Fibroblast of lung (primary cell): ENCODE measurements around the gene CTNNA2.

Experiments used
- EZH2 ChIP-seq: IDR thresholded peaks from 2 replicates; pipeline ENCODE4 v1.5.1; 2012; ENCODE audit warnings: low read length, control low read depth, mild to moderate bottlenecking; ENCODE audit errors: missing control alignments
- TF ChIP-seq, protein P1 (sequence below), 2 donors: IDR thresholded peaks in 1 of 2; conservative IDR thresholded peaks in 1 of 2; 1 replicate in 1 of 2; 2 replicates in 1 of 2; pipeline ENCODE4 v1.5.1; 2011 to 2012; ENCODE audit warnings: low read length in 2 of 2, control low read depth in 1 of 2, inconsistent platforms in 1 of 2, low read depth in 1 of 2, mild to moderate bottlenecking in 1 of 2

DNA sequence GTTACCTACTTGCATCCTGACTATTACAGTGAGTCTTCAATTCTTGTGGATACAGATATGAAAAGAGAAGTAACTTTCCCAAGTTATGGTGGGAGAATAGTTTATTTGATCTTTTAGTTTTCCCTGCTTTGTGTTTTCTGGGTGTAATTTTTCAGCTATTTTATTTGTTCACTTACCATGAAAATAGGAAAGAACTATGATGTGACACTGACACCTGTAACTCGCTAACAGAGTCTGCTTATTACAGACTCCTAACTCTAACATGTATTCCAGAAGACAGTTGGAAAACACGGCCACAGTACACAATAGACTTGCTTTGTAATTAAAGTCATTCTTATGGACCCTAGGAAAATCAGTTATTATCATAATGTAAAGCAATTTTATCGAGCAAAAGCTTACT lies 468.5 kb downstream of the CTNNA2 start:
- TF ChIP-seq, protein P1, sequence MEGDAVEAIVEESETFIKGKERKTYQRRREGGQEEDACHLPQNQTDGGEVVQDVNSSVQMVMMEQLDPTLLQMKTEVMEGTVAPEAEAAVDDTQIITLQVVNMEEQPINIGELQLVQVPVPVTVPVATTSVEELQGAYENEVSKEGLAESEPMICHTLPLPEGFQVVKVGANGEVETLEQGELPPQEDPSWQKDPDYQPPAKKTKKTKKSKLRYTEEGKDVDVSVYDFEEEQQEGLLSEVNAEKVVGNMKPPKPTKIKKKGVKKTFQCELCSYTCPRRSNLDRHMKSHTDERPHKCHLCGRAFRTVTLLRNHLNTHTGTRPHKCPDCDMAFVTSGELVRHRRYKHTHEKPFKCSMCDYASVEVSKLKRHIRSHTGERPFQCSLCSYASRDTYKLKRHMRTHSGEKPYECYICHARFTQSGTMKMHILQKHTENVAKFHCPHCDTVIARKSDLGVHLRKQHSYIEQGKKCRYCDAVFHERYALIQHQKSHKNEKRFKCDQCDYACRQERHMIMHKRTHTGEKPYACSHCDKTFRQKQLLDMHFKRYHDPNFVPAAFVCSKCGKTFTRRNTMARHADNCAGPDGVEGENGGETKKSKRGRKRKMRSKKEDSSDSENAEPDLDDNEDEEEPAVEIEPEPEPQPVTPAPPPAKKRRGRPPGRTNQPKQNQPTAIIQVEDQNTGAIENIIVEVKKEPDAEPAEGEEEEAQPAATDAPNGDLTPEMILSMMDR (conservative IDR thresholded peaks at IDR 0.05 in 1 of 2, IDR thresholded peaks at IDR 0.05 in 1 of 2; ENCODE audit: low read depth in 1 of 2, low read length in 2 of 2): no peak
- TF ChIP-seq EZH2: no peak
